BLaER1 (cell line): ENCODE data around the gene SPDYC.

ENCODE experiments used
- H3K27ac ChIP-seq: shearing (Covaris generic); formaldehyde crosslinking; 2 replicates; pipeline ENCODE4 v1.8.1; 2022
- H3K27me3 ChIP-seq: shearing (Covaris generic); formaldehyde crosslinking; 2 replicates; pipeline ENCODE4 v1.8.1; 2022
- H3K36me3 ChIP-seq: shearing (Covaris generic); formaldehyde crosslinking; 2 replicates; pipeline ENCODE4 v1.8.1; 2022
- H3K4me1 ChIP-seq: shearing (Covaris generic); formaldehyde crosslinking; 2 replicates; pipeline ENCODE4 v1.8.1; 2022
- H3K4me2 ChIP-seq: shearing (Covaris generic); formaldehyde crosslinking; 2 replicates; pipeline ENCODE4 v1.8.1; 2022
- H3K4me3 ChIP-seq: shearing (Covaris generic); formaldehyde crosslinking; 2 replicates; pipeline ENCODE4 v1.8.1; 2022
- H3K9ac ChIP-seq: shearing (Covaris generic); formaldehyde crosslinking; 2 replicates; pipeline ENCODE4 v1.8.1; 2022
- H3K9me3 ChIP-seq: shearing (Covaris generic); formaldehyde crosslinking; 2 replicates; pipeline ENCODE4 v1.8.1; 2022
- H4K20me1 ChIP-seq: shearing (Covaris generic); formaldehyde crosslinking; 2 replicates; pipeline ENCODE4 v1.8.1; 2022
- Cebpa-rat ChIP-seq: shearing (Covaris generic); IDR thresholded peaks from 2 replicates; pipeline ENCODE4 v1.8.1; 2022

The SPDYC gene

GRCh38 chr11:65189191-65189590 is 19.2 kb downstream of the SPDYC start:
- Histone ChIP-seq H3K9ac (no peak overlapping the region), H3K27ac (no peak overlapping the region), H3K27me3 (no peaks in the 10 kb centered on the region), H3K9me3 (0 out of 2 replicates have a peak, but pooled peaks cover 4% of the 10 kb centered on the region), H4K20me1 (peaks cover 32% of the 10 kb centered on the region), H3K4me3 (no peak overlapping the region), H3K4me2 (no peak overlapping the region), H3K4me1 (peaks cover 5% of the 10 kb centered on the region; the same call in 1 of the 2 replicates), H3K36me3 (peaks cover 97% of the 10 kb centered on the region)
- TF ChIP-seq Cebpa-rat, result no peak

- Histone ChIP-seq H4K20me1 (0 out of 2 replicates have a peak, but pooled peaks cover 5% of the 10 kb centered on the region), H3K9me3 (0 out of 2 replicates have a peak, but pooled peaks cover 6% of the 10 kb centered on the region), H3K9ac (no peak overlapping the region), H3K27ac (no peak overlapping the region), H3K27me3 (no peaks in the 10 kb centered on the region), H3K4me2 (no peak overlapping the region), H3K4me3 (no peak overlapping the region), H3K4me1 (no peaks in the 10 kb centered on the region; the same call in 1 of the 2 replicates), H3K36me3 (peaks cover 86% of the 10 kb centered on the region)
- TF ChIP-seq Cebpa-rat, result no peak
These were observed 24.5 kb downstream of the SPDYC start for GRCh38 chr11:65194564-65194963.

GRCh38 chr11:65204143-65204542 is 34.1 kb downstream of the SPDYC start:
- Histone ChIP-seq H3K9me3 (no peaks in the 10 kb centered on the region), H3K4me2 (no peak overlapping the region), H4K20me1 (peaks cover 15% of the 10 kb centered on the region; the same call in 1 of the 2 replicates), H3K27me3 (no peaks in the 10 kb centered on the region), H3K4me1 (peaks cover 25% of the 10 kb centered on the region), H3K4me3 (no peak overlapping the region), H3K36me3 (peaks cover 95% of the 10 kb centered on the region), H3K9ac (no peak overlapping the region), H3K27ac (no peak overlapping the region)
- TF ChIP-seq Cebpa-rat, result no peak

- H3K36me3 ChIP-seq, result peaks cover 95% of the 10 kb centered on the region
- no peak for TF ChIP-seq Cebpa-rat
- 0 out of 2 replicates have a peak overlapping the region, but pooled peaks have one; percentile 10 for H3K9ac ChIP-seq
- H3K27me3 ChIP-seq, result no peaks in the 10 kb centered on the region
- H3K27ac ChIP-seq, result 0 out of 2 replicates have a peak overlapping the region, but pooled peaks have one; percentile 13
- H3K4me2 ChIP-seq, result no peak overlapping the region
- H3K4me3 ChIP-seq, result no peak overlapping the region
- H3K4me1 ChIP-seq, result peaks cover 33% of the 10 kb centered on the region
- peaks cover 15% of the 10 kb centered on the region; the same call in 1 of the 2 replicates for H4K20me1 ChIP-seq
- no peaks in the 10 kb centered on the region for H3K9me3 ChIP-seq
These were observed 34.9 kb downstream of the SPDYC start for GRCh38 chr11:65204646-65205601.

GRCh38 chr11:65205602-65205967 is 35.6 kb downstream of the SPDYC start:
- no peak overlapping the region for H3K4me2 ChIP-seq
- H3K9me3 ChIP-seq, result no peaks in the 10 kb centered on the region
- H3K27ac ChIP-seq, result 0 out of 2 replicates have a peak overlapping the region, but pooled peaks have one; percentile 13
- TF ChIP-seq Cebpa-rat, result no peak
- peaks cover 95% of the 10 kb centered on the region for H3K36me3 ChIP-seq
- peaks cover 27% of the 10 kb centered on the region for H3K4me1 ChIP-seq
- 0 out of 2 replicates have a peak overlapping the region, but pooled peaks have one; percentile 10 for H3K9ac ChIP-seq
- no peaks in the 10 kb centered on the region for H3K27me3 ChIP-seq
- H4K20me1 ChIP-seq, result peaks cover 15% of the 10 kb centered on the region; the same call in 1 of the 2 replicates
- H3K4me3 ChIP-seq, result no peak overlapping the region

GRCh38 chr11:65206441-65206841 is 36.4 kb downstream of the SPDYC start:
- Histone ChIP-seq H4K20me1 (peaks cover 15% of the 10 kb centered on the region; the same call in 1 of the 2 replicates), H3K9ac (no peak overlapping the region), H3K9me3 (no peaks in the 10 kb centered on the region), H3K27me3 (no peaks in the 10 kb centered on the region), H3K4me3 (no peak overlapping the region), H3K4me2 (no peak overlapping the region), H3K4me1 (peaks cover 19% of the 10 kb centered on the region), H3K27ac (no peak overlapping the region), H3K36me3 (peaks cover 98% of the 10 kb centered on the region)
- TF ChIP-seq Cebpa-rat, result no peak

GRCh38 chr11:65206901-65207300 is 36.9 kb downstream of the SPDYC start:
- Histone ChIP-seq H3K9me3 (no peaks in the 10 kb centered on the region), H3K4me1 (peaks cover 23% of the 10 kb centered on the region), H3K4me2 (no peak overlapping the region), H3K9ac (no peak overlapping the region), H3K27me3 (no peaks in the 10 kb centered on the region), H3K36me3 (peaks cover 100% of the 10 kb centered on the region), H4K20me1 (peaks cover 15% of the 10 kb centered on the region; the same call in 1 of the 2 replicates), H3K27ac (no peak overlapping the region), H3K4me3 (no peak overlapping the region)
- no peak for TF ChIP-seq Cebpa-rat

GRCh38 chr11:65207918-65208784 is 38.1 kb downstream of the SPDYC start:
- H3K4me2 ChIP-seq, result 0 out of 2 replicates have a peak overlapping the region, but pooled peaks have one; percentile 17
- H3K27ac ChIP-seq, result 0 out of 2 replicates have a peak overlapping the region, but pooled peaks have one; percentile 43
- H3K9me3 ChIP-seq, result no peaks in the 10 kb centered on the region
- H3K9ac ChIP-seq, result peak overlapping the region; percentile 55; the same call in 1 of the 2 replicates
- H3K4me3 ChIP-seq, result no peak overlapping the region
- no peak for TF ChIP-seq Cebpa-rat
- H3K27me3 ChIP-seq, result no peaks in the 10 kb centered on the region
- H4K20me1 ChIP-seq, result peaks cover 15% of the 10 kb centered on the region; the same call in 1 of the 2 replicates
- H3K4me1 ChIP-seq, result peaks cover 35% of the 10 kb centered on the region
- peaks cover 91% of the 10 kb centered on the region for H3K36me3 ChIP-seq
